Calu3 (cell line): ENCODE measurements around the gene LCMT2. TPM values are rescaled to one million over a fixed set of nuclear protein-coding genes. Genes with fewer than 3 reads are reported as not detected.

ENCODE experiments used
- BruUV-seq: library from RNA; stranded (reverse); fragments of 400-500 nt; replicated peaks from 2 replicates; lab custom pipeline; 2021; lab: Mats Ljungman, UMichigan
- CTCF ChIA-PET: fragments of 300-600 bp; sonication (Branson Sonifier 250); formaldehyde crosslinking; loops from one replicate; lab custom pipeline; 2022; ENCODE audit warnings: antibody characterized with exemption; lab: Charles Lee
- DNase-seq: peaks from one replicate; pipeline ENCODE4 v3.0.0; 2022
- H3K27ac Mint-ChIP-seq: one replicate; pipeline ENCODE4 v1.8.0; 2022; ENCODE audit warnings: mixed read lengths; ENCODE audit not compliant: unreplicated experiment
- H3K27me3 Mint-ChIP-seq: one replicate; pipeline ENCODE4 v1.8.0; 2022; ENCODE audit warnings: mixed read lengths; ENCODE audit not compliant: unreplicated experiment
- H3K36me3 Mint-ChIP-seq: one replicate; pipeline ENCODE4 v1.8.0; 2022; ENCODE audit warnings: mild to moderate bottlenecking, moderate library complexity, mixed read lengths; ENCODE audit not compliant: insufficient read depth, unreplicated experiment
- H3K4me1 Mint-ChIP-seq: one replicate; pipeline ENCODE4 v1.8.0; 2022; ENCODE audit warnings: mild to moderate bottlenecking, low read depth, mixed read lengths; ENCODE audit not compliant: unreplicated experiment
- H3K4me3 Mint-ChIP-seq: one replicate; pipeline ENCODE4 v1.8.0; 2022; ENCODE audit warnings: mild to moderate bottlenecking, low read depth, moderate library complexity, mixed read lengths; ENCODE audit not compliant: unreplicated experiment
- H3K9me3 Mint-ChIP-seq: one replicate; pipeline ENCODE4 v1.8.0; 2022; ENCODE audit warnings: low read depth, mixed read lengths; ENCODE audit not compliant: unreplicated experiment
- intact Hi-C: fragments of 100-400 bp; cut with micrococcal nuclease; formaldehyde crosslinking; loops from one replicate; pipeline ENCODE4 v1.10.0; 2022; ENCODE audit not compliant: unreplicated experiment
- total RNA-seq: library from RNA; stranded (reverse); gene quantifications from 2 replicates; pipeline ENCODE4 v1.2.3, GENCODE V29; 2022
- TF ChIP-seq, protein P1 (sequence below): fragments of 200-600 bp; IDR thresholded peaks from one replicate; pipeline ENCODE4 v1.8.0; 2022; ENCODE audit warnings: antibody characterized with exemption; ENCODE audit not compliant: unreplicated experiment

The LCMT2 gene
- total RNA-seq, 1 experiment from 2014 or later, result 5.1 TPM

- DNase-seq, result no peak
- Mint-ChIP-seq H3K4me3 (no peak overlapping the region), H3K27me3 (no peaks in the 10 kb centered on the region), H3K9me3 (no peaks in the 10 kb centered on the region), H3K4me1 (no peaks in the 10 kb centered on the region), H3K36me3 (no peaks in the 10 kb centered on the region), H3K27ac (no peak overlapping the region)
- TF ChIP-seq, protein P1, sequence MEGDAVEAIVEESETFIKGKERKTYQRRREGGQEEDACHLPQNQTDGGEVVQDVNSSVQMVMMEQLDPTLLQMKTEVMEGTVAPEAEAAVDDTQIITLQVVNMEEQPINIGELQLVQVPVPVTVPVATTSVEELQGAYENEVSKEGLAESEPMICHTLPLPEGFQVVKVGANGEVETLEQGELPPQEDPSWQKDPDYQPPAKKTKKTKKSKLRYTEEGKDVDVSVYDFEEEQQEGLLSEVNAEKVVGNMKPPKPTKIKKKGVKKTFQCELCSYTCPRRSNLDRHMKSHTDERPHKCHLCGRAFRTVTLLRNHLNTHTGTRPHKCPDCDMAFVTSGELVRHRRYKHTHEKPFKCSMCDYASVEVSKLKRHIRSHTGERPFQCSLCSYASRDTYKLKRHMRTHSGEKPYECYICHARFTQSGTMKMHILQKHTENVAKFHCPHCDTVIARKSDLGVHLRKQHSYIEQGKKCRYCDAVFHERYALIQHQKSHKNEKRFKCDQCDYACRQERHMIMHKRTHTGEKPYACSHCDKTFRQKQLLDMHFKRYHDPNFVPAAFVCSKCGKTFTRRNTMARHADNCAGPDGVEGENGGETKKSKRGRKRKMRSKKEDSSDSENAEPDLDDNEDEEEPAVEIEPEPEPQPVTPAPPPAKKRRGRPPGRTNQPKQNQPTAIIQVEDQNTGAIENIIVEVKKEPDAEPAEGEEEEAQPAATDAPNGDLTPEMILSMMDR, result no peak
- no TSS peak for BruUV-seq
- CTCF ChIA-PET, result interaction anchor here (0.6 kb wide), 1 partner anchor 1265 kb away, joined by 4 read pairs; no protein-coding TSS in a partner anchor
- intact Hi-C loops, result no loop called here
These were observed 22.5 kb upstream of the LCMT2 start for GRCh38 chr15:43352693-43353382.

- TF ChIP-seq, protein P1, result no peak
- no peaks in the 10 kb centered on the region for H3K36me3 Mint-ChIP-seq
- no peaks in the 10 kb centered on the region for H3K9me3 Mint-ChIP-seq
- H3K4me3 Mint-ChIP-seq, result no peak overlapping the region
- CTCF ChIA-PET, result no interaction called here
- no TSS peak for BruUV-seq
- intact Hi-C loops, result no loop called here
- no peak overlapping the region for H3K27ac Mint-ChIP-seq
- no peaks in the 10 kb centered on the region for H3K4me1 Mint-ChIP-seq
- H3K27me3 Mint-ChIP-seq, result no peaks in the 10 kb centered on the region
- DNase-seq, result no peak
These were observed 16.7 kb upstream of the LCMT2 start for GRCh38 chr15:43347114-43347513.

DNA sequence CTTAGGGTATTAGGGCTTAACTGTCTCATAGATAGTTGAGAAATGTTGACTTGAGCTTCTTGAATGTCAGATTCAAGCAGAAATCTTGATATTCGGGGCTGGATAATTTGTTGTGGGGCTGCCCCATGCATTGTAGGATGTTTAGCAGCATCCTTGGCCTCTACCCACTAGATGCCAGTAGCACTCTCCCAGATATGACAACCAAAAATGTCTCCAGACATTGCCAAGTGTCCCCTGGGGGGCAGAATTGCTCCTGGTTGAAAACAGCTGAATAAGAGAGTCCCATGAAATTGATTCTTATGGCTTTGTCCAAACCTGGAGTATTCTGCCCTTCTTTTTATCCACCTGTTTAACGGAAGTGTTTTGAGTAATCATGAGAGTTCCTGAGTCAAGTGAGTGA lies 15.9 kb upstream of the LCMT2 start:
- intact Hi-C loops, result no loop called here
- H3K4me1 Mint-ChIP-seq, result no peaks in the 10 kb centered on the region
- DNase-seq, result no peak
- H3K27me3 Mint-ChIP-seq, result no peaks in the 10 kb centered on the region
- no peak overlapping the region for H3K4me3 Mint-ChIP-seq
- H3K27ac Mint-ChIP-seq, result no peak overlapping the region
- CTCF ChIA-PET, result no interaction called here
- no peaks in the 10 kb centered on the region for H3K36me3 Mint-ChIP-seq
- H3K9me3 Mint-ChIP-seq, result no peaks in the 10 kb centered on the region
- no TSS peak for BruUV-seq
- TF ChIP-seq, protein P1, result no peak

DNA sequence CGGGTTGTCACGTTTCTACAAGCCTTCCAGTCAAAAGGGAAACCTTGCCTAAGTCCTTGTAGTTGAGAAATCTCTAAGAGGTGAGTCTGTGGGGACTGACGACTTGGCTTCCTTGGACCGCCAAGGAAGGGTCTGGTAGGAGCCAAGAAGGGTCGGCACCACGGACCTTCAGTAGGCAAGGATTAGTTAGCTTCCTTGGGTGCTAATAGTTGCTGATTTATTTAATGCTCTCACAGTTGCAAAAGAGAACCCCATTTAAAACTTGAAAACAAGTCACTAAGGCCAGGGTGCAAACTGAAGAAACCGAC lies 361 bp upstream of the LCMT2 start:
- CTCF ChIA-PET, result no interaction called here

More for the DNA sequence above, 361 bp upstream of the LCMT2 start:
- no peaks in the 10 kb centered on the region for H3K4me1 Mint-ChIP-seq
- intact Hi-C loops, result no loop called here
- DNase-seq, result no peak
- no peak overlapping the region for H3K27ac Mint-ChIP-seq
- peaks cover 19% of the 10 kb centered on the region for H3K36me3 Mint-ChIP-seq
- H3K9me3 Mint-ChIP-seq, result no peaks in the 10 kb centered on the region
- H3K4me3 Mint-ChIP-seq, result peak overlapping the region; percentile 75
- H3K27me3 Mint-ChIP-seq, result no peaks in the 10 kb centered on the region
- TF ChIP-seq, protein P1, result no peak
- BruUV-seq, result TSS peak; percentile 87
